T47D (cell line): ENCODE data around the gene GABARAP.
A peak's percentile ranks its signal among the peaks of the same experiment; 100 is the strongest.

ENCODE experiments used
- DNase-seq, 2 experiments: peaks; one replicate each; pipeline versions ENCODE4 v3.0.0 to v3.0.0-alpha.2; 2011 to 2012; ENCODE audit warnings: low read depth in 1 of 2, low spot score in 1 of 2
- JUND ChIP-seq: IDR thresholded peaks from 2 replicates; pipeline ENCODE4 v1.6.1; 2012; ENCODE audit warnings: low read depth
- in situ Hi-C: cut with HindIII; loops from 2 replicates; pipeline ENCODE4 v1.10.0; 2016; ENCODE audit warnings: low sequenced_read_pairs, low pct_unique_long_range_greater_than_20kb

Gene GABARAP

DNA sequence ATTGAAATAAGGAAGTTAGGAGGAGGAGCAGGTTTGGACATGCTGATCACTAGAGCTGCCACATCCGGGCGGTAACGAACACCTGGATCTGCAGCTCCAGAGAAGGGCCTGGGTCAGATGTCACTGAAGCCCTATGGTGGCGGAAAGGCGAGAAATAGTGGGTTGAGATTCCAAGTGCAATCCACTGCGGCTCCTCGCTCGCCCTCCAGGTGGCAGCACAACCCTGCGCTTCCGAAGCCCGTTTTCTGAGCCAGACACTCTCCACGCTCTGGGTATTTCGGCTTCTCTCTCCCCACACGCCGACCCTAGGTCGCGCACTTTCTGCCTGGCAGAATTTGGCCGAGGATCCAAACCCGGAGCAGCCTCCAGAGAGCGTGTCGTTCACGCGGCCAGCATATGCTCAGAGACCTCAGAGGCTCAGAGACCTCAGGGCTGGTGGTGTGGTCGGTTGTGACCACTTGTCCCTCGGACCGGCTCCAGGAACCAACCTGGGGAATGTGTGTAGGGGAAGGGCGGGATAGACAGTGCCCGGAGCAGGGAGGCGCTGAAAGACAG, 38.3 kb upstream of the GABARAP start:
- in situ Hi-C loops = no loop called here
- TF ChIP-seq JUND = no peak
- DNase-seq = peak; percentile 71 to 84

DNA sequence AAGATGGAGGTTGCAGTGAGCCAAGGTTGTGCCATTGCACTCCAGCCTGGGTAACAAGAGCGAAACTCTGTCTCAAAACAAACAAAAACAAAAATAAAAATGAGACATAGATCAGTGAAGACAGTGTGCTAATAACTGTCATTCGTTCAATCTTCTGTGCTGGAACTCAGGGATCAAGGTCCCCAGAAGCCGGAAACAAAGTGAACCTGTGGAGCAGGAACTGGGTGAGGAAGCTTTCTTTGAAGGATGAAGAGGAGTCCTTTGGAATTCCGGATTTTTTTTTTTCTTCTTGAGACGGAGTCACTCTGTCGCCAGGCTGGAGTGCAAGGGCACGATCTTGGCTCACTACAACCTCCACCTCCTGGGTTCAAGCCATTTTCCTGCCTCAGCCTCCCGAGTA, 37.2 kb upstream of the GABARAP start:
- TF ChIP-seq JUND = no peak
- in situ Hi-C loops = no loop called here
- DNase-seq = no peak

DNA sequence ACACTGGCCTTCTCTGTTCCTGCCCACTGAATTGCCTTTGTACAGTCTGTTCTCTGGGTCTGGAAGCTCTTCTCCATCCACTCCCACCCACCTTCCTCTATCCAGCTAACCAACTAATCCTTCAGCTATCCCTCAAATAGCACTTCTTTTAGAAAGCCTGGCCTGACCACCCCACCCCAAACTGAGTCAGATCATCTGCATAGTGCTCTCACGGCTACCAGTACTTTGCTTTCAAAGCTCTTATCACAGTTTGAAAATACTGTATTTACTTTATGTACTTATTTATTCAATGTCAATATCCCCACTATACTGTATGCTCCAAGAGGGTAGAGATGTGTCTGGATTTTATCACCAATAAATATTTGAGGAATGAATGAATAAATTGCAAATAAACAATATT, 24.5 kb upstream of the GABARAP start:
- TF ChIP-seq JUND = no peak
- in situ Hi-C loops = no loop called here
- DNase-seq = no peak

DNA sequence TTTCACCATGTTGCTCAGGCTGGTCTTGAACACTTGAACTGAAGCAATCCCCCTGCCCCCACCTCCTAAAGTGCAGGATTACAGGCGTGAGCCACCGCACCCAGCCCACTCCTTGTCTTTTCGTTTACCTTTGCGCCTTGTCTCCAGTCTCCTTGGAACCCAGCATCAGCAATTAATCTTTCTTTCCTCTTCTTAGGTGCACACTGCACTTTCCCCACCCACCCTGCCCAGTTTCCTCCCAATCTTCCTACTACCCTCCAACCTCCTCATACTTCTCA, 21.5 kb upstream of the GABARAP start:
- in situ Hi-C loops = no loop called here

DNA sequence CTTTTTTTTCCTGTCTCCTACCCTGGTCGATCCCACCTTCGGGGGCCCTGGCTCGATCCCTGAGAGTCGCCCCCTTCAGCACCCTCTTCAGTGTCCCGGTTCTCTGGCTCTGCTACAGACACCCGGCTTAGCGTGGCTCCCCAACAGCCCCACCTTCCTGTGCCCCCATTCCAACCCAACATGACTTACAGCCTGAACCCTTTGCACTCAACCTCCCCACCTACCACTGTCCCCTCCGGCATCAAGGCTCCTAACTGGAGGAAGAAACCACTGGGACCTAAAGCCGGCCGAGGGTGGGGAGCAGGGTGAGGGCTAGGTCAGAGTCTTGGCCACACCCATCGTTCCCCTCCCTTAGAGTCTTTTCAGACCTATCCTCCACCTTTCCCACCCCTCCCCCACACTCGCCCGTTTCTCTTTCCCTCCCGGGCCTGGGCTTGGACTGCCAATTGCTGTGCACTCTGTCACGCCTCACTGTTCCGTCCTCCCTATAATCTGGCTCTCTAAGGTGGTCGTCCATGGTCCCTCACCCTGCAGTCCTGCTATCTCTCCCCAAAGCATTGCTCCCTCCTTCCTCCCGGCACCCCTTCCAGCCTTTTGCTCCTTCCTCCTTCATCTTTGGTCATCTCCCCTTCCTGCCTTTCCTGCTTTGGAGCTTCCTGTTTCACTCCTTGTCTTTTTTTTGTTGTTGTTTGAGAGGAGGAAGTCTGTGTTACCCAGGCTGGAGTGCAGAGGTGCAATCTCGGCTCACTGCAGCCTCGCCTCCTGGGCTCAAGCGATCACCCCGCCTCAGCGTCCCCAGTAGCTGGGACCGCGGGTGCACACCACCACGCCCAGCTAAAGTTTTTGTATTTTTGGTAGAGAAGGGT, 20.9 kb upstream of the GABARAP start:
- peak; percentile 39 to 89 for DNase-seq
- in situ Hi-C loops = no loop called here
- TF ChIP-seq JUND = no peak

More for the DNA sequence above, 21.5 kb upstream of the GABARAP start:
- DNase-seq = no peak
- TF ChIP-seq JUND = no peak

DNA sequence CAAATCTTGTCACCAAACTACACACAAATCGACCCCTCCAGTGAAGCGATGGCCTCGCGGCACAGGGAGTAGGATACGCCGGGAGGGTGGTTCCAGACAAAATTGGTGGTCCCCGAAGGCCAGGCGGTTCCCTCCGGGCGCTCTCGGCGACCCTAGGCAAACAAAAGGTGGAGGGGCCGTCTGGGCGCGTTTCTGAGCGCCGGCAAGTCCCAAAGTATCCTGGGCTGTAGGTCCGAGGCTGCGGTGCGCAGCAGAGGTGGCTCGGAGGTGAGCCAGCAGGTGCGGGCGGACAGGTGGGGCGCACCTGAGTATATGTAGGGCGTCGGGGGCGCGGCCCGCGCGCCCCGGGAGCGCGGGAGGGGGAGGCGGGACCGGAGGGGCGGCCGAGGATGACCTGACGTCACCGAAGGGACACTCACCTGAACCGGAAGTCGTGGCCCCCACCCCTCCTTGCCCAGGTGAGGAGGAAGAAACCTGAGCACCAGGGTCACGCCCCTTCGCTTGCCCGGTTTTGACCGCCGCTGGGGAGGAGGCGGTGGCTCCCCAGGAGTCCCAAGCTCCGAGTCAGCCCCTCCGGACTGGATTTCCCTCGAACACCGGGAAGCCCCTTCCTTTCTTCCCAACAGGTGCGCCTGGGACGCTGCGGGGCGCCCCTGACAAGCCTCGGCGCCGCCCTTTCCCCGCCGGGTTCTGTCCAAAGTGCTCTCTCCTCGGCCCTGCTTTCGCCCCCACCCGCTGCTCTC, 20.1 kb upstream of the GABARAP start, which contains the start of gene CLDN7:
TSS of gene CLDN7 (minus strand) at position 287 of the 743 bp plus-strand sequence. CDS start 435 bp downstream, outside the sequence.
- in situ Hi-C loops = no loop called here
- TF ChIP-seq JUND = no peak
- peak; percentile 84 to 97 for DNase-seq

DNA sequence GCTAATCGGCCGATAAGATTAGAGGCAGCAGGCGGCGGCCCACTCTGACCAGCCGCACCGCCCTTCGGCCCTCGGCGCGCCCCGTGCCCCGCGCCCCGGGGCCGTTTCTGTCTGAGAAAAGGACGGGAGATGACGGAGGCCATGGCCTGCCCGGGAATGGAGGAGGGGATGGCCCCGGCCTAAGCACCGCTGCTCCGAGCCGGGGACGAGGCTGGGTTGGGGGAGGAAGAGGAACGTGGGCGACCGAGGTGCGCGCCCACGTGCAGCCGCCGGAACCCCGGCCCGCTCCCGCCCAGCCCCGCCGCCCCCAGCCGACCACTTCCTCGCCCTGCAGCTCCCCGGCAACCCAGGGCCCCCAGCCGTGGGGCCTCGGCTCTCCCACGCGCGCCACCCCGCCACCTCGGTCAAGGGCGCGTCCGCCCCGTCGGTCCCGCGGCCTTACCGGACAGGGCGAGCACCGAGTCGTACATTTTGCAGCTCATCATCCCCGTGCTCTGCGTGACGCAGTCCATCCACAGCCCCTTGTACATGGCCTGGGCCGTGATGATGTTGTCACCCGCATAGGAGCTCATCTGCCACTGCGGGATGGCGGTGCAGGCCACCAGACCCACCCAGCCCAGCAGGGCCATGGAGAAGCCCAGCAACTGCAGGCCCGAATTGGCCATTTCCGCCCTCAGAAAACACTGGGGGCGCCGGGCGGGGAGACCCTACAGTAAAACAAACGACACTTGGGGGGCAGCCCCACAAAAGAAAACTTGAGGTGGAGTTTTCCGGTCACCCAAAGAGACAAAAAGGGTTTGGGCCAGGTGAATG, 19.3 kb upstream of the GABARAP start:
- in situ Hi-C loops = no loop called here
- TF ChIP-seq JUND = no peak
- no peak for DNase-seq

DNA sequence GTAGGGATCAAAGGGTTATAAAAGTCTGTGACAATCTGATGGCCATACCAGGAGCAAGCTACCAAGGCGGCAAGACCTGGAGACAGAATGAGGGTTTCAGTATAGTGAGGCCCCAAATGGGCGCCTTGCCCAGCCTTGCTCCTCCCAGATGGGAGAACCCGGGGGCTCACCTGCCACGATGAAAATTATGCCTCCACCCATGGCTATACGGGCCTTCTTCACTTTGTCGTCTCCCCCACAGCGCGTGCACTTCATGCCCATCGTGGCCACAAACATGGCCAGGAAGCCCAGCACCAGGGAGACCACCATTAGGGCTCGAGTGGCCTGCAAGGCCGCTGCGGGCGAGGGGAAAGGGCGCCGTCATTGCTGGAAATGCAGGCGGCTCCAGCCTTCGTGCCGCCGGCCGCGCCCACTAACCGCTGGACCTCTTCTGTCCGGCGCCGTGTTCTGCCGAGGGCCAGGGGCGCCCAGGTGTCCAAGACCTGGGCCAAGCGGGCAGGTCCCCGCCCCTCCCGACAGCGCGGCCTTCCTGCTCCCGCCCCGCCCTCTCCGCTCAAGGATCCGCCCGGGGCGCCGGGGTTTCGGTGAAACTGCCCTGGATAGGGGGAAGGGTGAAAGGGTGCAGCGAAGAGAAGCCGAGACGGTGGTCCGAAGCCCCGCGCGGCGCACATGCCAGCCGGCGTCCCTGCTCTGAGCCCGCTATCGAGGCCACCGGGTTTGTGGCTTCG, 18.6 kb upstream of the GABARAP start:
- in situ Hi-C loops = no loop called here
- TF ChIP-seq JUND = no peak
- DNase-seq = peak; percentile 43 to 67

DNA sequence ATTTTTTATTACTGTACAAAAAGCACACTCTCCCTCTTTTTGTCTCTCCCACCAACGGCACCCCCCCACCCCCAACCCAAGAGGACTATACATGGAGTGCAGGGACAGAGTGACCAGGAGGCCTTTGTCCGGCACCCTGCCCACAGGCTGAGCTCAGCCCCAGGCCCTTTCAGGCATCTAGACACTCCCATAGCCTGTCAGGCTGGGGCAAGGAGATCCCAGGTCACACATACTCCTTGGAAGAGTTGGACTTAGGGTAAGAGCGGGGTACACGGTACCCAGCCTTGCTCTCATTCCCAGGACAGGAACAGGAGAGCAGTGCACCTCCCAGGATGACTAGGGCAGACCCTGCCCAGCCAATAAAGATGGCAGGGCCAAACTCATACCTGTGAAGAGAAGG, 17.9 kb upstream of the GABARAP start:
- in situ Hi-C loops = no loop called here

DNA sequence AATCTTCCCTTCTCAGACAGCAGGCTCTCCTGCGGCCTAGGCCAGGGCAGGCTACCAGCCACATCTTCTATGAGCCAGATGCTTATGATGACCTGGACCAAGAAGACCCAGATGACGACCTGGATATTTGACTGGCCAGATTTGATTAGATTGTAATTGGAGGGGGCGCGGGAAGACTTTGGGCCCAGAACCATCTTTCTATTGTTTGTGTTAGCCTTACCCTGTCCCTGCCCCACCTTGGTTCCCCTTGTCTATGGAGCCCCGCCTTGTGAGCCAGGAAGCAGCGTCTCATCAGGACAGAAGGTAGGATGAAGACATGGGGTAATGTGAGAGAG, 17.3 kb upstream of the GABARAP start:
- in situ Hi-C loops = no loop called here
- no peak for TF ChIP-seq JUND
- no peak for DNase-seq

More for the DNA sequence above, 17.9 kb upstream of the GABARAP start:
- no peak for TF ChIP-seq JUND
- no peak for DNase-seq

DNA sequence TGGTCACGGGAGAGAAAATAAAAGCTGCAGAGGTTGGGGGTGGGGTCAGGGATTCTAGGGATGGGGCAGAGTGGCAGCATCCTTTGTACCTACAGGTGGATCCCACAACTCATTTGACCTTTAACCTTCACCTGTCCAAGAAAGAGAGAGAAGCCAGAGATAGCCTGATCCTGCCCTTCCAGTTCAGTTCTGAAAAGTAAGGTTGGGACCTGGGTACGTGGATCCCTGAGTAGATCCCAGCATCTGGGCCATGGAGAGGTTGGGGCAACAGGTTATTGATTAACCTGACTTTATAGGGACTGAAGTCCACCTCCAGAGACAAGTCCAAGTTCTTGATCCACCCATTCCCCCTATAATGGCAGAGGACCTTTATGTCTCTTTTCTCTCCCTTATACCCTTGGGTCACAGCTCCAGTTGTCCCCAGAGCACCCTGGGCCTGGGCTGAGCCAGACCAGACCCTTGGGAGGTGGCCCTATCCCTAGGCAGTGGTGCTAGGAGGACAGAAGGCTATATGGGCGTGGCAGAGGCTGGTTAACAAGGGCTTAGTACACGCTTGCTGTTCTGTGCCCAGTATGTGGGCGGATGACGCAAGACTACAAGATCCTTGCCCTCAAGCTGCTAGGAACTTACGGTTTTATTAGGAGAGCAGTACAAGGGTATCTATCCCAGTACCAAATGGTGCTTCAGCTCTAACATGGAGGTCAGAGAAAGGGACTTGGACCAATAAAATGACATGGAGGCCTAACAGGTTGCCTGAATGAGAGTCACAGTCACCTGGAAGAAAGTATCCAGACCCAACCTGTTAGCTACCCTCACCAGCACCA, 16.7 kb upstream of the GABARAP start:
- TF ChIP-seq JUND = no peak
- in situ Hi-C loops = no loop called here
- no peak for DNase-seq
